Measurements from ENCODE around the gene KCNC3.

The KCNC3 gene

DNA sequence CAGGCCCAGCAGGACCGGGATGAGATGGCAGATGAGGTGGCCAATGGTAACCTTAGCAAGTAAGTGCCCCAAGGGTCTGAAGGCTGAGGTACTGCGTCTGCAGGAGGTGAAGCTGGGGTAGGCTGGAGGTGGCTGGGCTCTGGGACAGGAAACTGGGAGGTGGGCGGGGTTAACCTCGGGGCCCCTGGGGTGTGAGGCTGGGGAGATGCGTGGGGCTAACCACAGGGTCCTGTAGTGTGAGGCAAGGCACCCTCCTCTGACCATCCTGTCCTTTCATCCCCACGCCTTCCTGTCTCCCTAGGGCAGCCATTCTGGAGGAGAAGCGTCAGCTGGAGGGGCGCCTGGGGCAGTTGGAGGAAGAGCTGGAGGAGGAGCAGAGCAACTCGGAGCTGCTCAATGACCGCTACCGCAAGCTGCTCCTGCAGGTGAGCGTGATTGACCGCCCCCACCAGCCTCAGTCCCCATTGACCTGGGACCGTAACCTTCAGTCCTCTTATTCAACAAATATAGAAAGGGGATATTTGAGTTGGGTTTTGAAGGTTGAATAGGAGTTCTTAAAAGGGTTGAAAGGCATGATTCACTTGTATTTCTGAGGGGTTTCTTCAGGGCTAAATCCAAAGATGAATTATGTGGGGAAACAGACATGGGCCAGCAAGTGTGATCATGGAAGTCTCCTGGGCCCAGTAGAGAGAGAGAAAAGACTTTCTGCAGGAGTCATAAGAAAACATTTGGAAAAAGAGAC, 35.7 kb downstream of the KCNC3 start:
- no peak for TF ChIP-seq ZFX (IDR thresholded peaks at IDR 0.05)
- no peak overlapping the region for H3K27ac ChIP-seq

GRCh38 chr19:50292216-50292827, 36.9 kb downstream of the KCNC3 start:
- H3K27ac ChIP-seq = no peak overlapping the region
- TF ChIP-seq CTCF (conservative IDR thresholded peaks at IDR 0.05) = no peak
- no peak for TF ChIP-seq ZFX (IDR thresholded peaks at IDR 0.05)

DNA sequence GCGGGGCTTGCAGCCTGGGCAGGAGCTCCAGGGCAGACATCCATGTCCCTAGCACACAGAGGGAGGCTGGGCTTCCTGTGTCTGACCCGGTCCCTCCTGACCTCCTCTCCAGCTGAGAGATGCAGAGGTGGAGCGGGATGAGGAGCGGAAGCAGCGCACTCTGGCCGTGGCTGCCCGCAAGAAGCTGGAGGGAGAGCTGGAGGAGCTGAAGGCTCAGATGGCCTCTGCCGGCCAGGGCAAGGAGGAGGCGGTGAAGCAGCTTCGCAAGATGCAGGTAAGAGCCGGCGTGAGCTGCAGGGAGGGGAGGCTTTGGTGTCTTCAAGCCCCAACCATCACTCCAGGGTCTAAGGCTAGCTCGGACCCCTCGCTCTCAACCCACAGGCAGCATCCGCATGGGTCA, 38.4 kb downstream of the KCNC3 start:
- TF ChIP-seq ZFX (IDR thresholded peaks at IDR 0.05) (no peak), CTCF (conservative IDR thresholded peaks at IDR 0.05) (no peak)
- H3K27ac ChIP-seq = no peak overlapping the region

DNA sequence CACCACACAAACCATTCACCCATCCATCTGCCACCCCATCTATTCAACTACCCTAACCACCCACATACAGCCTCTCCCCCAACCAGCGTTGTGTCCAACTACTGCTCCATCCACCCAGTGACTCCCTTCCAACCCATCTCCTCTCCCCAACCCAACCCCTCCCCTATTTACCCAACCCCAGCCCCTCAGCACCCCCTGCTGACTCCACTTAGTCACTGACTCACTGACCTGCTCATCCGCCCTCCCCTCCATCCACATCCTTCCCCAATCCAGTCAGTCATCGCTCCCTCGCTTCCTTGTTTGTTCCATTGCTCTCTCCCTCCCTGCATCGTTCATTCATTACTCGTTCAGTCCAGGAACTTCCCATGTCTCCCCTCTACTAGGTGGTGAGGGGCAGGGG, 39.2 kb downstream of the KCNC3 start:
- no peak overlapping the region for H3K27ac ChIP-seq
- TF ChIP-seq ZFX (IDR thresholded peaks at IDR 0.05) (no peak), CTCF (conservative IDR thresholded peaks at IDR 0.05) (no peak)

DNA sequence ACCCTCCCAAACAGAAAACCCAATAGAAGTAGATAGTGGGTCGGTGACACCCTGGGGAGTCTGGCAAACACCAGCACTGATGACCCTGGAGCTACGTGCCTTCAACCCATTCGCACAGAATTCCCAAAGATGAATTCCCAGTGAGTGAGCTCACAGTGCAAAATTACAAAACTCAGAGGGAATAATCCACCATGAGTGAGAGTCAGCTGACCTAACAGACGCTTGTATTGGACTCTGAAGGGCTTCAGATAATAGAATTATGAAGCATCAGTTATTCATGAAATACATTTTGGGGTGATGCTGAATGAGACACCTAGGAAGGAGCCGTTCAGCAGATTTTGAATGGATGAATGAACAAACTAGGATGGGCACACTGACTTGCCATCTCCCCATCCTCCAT, 40.2 kb downstream of the KCNC3 start:
- no peak overlapping the region for H3K27ac ChIP-seq
- TF ChIP-seq ZFX (IDR thresholded peaks at IDR 0.05) (no peak), CTCF (conservative IDR thresholded peaks at IDR 0.05) (no peak)

DNA sequence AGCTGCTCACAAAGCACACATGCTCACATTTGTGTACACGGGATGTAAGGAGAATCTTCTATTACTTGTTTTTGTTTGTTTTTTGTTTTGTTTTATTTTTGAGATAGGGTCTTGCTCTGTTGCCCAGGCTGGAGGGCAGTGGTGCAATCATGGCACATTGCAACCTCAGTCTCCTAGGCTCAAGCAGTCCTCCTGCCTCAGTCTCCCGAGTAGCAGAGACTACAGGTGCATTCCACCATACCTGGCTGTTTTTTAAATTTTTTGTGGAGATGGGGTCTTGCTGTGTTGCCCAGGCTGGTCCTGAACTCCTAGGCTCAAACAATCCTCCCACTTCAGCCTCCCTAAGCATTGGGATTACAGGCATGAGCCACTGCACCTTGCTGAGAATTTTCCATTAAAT, 41.8 kb downstream of the KCNC3 start:
- H3K27ac ChIP-seq = no peak overlapping the region
- TF ChIP-seq CTCF (conservative IDR thresholded peaks at IDR 0.05) (no peak), ZFX (IDR thresholded peaks at IDR 0.05) (no peak)

- TF ChIP-seq ZFX (IDR thresholded peaks at IDR 0.05) = no peak
- TF ChIP-seq CTCF (conservative IDR thresholded peaks at IDR 0.05) = no peak
- H3K27ac ChIP-seq = no peak overlapping the region
These were observed 42.7 kb downstream of the KCNC3 start for GRCh38 chr19:50286443-50286842.

DNA sequence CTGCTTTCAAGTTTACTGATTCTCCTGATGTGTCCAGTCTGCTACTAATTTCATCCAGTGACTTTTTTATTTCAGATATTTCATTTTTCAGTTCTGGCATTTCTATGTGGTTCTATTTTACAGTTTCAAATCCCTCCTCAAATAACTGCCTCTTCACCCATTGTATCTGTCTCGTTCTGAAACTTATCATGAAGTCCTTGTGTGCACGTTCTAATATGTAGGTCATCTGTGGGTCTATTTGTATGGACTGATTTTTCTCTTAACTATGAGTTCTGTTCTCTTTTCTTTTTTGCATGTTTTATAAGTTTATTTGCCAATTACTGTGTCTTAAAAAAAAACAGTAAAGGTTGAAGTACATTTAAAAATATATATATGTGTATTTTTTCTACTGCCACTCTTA, 43.3 kb downstream of the KCNC3 start:
- H3K27ac ChIP-seq = no peak overlapping the region
- no peak for TF ChIP-seq CTCF (conservative IDR thresholded peaks at IDR 0.05)
- no peak for TF ChIP-seq ZFX (IDR thresholded peaks at IDR 0.05)
